T-helper 1 cell treated with Interleukin-12 subunit alpha and Interleukin-12 subunit beta and Interleukin-4 antibody, amounts not matched to agents 30 ng/mL and 1 ng/mL, for 36 hours (primary cell): ENCODE data around the gene STEAP2. TPM values are rescaled to one million over a fixed set of nuclear protein-coding genes. Genes with fewer than 3 reads are reported as not detected.
"Not testable (repeated sequence)": the region's sequence is repeated elsewhere in the genome, so short reads cannot be mapped to it uniquely, and the experiment has no call there.

Experiments
- intact Hi-C: fragments of 100-400 bp; cut with micrococcal nuclease; formaldehyde crosslinking; loops from one replicate; pipeline ENCODE4 v1.15.1; 2024
- total RNA-seq: library from RNA; stranded (reverse); gene quantifications from 2 replicates; pipeline ENCODE4 v1.2.3, GENCODE V29; 2022

The STEAP2 gene
- total RNA-seq = 0.07 TPM in 1 of 2 replicates, not detected in the other

DNA sequence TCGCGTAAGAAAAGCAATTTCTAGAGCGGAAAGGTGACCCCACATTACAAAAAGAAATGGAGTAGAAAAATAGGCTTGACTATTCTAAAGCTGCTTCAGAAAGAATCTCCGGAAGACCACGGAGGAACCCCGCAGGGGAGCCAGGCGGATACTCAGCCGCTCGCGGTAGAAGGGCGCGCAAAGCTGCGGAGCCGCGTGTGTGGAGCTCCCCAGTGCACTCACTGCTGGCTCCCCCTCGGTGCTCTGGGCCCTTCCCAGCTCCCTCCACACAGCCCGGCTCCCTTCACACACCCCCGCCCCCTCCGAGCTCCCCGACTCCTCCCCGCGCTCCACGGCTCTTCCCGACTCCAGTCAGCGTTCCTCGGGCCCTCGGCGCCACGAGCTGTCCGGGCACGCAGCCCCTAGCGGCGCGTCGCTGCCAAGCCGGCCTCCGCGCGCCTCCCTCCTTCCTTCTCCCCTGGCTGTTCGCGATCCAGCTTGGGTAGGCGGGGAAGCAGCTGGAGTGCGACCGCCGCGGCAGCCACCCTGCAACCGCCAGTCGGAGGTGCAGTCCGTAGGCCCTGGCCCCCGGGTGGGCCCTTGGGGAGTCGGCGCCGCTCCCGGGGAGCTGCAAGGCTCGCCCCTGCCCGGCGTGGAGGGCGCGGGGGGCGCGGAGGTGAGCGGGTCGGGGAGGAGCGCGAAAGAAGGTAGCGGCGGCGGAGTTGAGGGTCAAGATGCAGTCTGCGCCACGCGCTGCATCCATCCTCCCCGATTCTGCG, at the start of gene STEAP2:
STEAP2 (plus strand) TSS at position 350 of the 758 bp plus-strand sequence. CDS start 13,343 bp downstream, outside the sequence.
- intact Hi-C loops = loop anchor here (1.0 kb wide), 1 partner anchor 57 kb away; the partner anchor contains the start of gene STEAP1

DNA sequence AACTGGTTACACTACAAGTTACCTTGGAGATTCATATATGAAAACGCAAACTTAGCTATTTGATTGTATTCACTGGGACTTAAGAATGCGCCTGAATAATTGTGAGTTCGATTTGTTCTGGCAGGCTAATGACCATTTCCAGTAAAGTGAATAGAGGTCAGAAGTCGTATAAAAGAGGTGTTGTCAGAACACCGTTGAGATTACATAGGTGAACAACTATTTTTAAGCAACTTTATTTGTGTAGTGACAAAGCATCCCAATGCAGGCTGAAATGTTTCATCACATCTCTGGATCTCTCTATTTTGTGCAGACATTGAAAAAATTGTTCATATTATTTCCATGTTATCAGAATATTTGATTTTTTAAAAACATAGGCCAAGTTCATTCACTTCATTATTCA, 48.0 kb upstream of the STEAP2 start:
- intact Hi-C loops = no loop called here

- intact Hi-C loops = no loop called here
These were observed 45.8 kb upstream of the STEAP2 start for GRCh38 chr7:90165724-90166123.

- intact Hi-C loops = no loop called here
These were observed 45.4 kb upstream of the STEAP2 start for GRCh38 chr7:90166153-90166552.

GRCh38 chr7:90167361-90167760, 44.2 kb upstream of the STEAP2 start:
- intact Hi-C loops = no loop called here

- intact Hi-C loops = no loop called here
These were observed 41.6 kb upstream of the STEAP2 start for GRCh38 chr7:90169891-90170290.

DNA sequence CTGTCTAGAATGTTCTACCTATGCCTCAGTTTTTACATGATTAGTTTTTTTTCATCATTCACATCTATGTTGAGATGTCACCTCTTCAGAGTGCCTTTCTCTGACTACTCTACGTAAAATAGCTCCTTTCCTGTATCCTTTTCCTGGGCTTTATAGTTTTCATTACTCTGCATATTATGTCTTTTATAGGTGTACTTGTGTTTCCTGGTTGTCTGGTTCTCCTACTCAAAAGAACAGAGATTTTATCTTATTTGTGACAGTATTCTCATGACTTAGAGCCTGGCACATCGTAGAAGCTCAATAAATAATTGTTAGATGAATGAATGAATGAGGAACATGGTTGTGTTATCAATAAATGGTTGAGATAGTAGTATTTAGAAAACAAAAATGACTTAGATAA, 39.4 kb upstream of the STEAP2 start:
- intact Hi-C loops = no loop called here

GRCh38 chr7:90172624-90173023, 38.9 kb upstream of the STEAP2 start:
- intact Hi-C loops = no loop called here

- intact Hi-C loops = no loop called here
These were observed 38.3 kb upstream of the STEAP2 start for GRCh38 chr7:90173127-90173844.

DNA sequence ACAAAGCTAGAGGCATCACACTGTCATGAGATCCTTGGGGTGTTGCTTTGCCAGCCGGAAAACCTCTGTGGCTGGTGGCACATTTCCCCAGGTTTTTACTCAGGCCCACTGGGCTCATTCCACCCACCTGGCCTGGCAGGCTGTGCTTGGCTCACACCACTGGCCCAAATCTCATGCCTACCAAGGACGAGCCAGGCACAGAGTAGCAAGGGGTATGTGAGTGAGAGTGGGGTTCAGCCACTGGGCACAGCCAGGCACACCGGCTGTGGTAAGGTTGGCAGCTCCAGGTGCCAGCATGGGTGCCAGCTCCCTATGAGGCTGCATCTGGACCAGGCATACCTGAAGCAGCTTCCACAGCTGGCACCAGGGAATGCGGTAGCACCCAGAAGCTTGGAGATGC, 35.9 kb upstream of the STEAP2 start:
- intact Hi-C loops = no loop called here

DNA sequence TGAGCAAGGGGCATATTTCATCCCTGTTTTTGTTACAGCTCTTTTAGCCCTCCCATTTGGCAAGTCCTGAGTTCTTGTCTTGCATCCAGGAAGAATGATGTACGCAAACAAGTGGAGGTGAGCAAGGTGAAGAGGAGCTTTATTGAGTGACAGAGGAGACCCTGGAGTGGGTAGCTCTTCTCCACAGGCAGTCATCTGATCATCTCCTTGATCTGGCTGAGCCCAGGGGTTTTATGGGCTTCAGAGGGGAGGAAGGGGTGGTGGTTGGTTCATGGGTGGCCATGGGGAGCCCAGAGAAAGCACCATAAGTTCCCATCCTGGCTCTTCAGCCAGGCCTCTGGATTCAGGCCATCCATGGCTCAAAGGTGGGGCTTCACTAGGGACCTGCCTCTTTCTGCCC, 35.3 kb upstream of the STEAP2 start:
- intact Hi-C loops = no loop called here

GRCh38 chr7:90178166-90178565, 33.4 kb upstream of the STEAP2 start:
- intact Hi-C loops = no loop called here

- intact Hi-C loops = loop anchor here (1.0 kb wide), 2 partner anchors 66 to 168 kb away; partner anchors contain the start of gene GTPBP10
These were observed 32.8 kb upstream of the STEAP2 start for GRCh38 chr7:90178679-90179278.

DNA sequence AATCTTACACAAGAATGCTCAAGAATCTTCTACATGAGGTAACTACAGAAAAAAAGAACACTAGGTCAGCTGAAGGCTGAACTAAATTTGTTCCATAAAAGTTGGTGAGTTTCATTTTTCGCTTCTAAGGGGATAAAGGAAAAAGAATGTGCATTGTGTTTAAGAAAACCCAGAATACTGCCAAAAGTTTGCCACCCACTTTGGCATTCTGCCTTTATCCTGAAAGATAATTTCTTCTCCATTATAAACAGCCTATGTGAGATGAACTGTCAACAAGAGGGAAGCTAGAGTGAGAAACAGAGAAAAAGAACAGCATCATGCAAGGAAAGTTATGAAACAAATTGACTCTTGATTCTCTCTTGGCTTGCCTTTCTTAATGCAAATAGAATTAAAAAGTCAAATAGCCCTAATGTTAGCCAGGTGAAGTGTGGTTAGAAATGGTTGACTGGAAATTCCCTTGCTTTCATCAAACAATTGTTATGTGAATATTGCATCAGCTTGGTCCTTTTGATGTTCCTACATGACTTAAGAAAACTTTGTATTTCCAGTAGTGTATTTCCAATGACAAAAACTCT, 31.4 kb upstream of the STEAP2 start:
- intact Hi-C loops = no loop called here

DNA sequence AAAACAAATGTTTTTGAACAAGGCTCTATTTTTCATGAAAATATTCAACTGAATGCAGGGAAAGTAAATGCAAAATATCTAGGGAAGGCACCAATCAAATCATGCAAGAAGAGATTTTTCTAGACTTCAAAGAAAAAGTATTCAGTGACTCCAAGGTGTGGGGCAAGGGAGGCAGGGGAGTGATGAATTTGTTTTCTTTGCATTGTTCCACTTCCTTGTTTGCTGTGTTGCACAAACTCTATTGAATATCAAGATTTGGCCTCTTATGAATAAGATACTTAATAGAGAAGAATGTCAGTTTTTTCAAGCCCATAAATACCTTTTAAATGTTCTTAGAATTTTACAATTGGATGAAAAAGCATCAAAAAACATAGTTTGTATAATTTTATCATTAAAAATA, 30.9 kb upstream of the STEAP2 start:
- intact Hi-C loops = no loop called here

- intact Hi-C loops = no loop called here
These were observed 30.1 kb upstream of the STEAP2 start for GRCh38 chr7:90181485-90181884.

DNA sequence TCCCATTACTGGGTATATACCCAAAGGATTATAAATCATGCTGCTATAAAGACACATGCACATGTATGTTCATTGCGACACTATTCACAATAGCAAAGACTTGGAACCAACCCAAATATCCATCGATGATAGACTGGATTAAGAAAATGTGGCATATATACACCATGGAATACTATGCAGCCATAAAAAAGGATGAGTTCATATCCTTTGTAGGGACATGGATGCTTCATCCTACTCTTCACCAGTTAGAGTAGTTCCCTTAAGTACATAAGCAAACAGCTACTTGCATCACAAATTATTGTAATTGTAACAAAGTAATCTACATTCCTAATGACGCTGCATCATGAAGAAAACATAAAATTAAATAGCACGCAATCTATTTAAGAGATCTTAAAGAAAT, 25.2 kb upstream of the STEAP2 start:
- intact Hi-C loops = not testable (repeated sequence)

- intact Hi-C loops = no loop called here
These were observed 24.0 kb upstream of the STEAP2 start for GRCh38 chr7:90187507-90188050.

DNA sequence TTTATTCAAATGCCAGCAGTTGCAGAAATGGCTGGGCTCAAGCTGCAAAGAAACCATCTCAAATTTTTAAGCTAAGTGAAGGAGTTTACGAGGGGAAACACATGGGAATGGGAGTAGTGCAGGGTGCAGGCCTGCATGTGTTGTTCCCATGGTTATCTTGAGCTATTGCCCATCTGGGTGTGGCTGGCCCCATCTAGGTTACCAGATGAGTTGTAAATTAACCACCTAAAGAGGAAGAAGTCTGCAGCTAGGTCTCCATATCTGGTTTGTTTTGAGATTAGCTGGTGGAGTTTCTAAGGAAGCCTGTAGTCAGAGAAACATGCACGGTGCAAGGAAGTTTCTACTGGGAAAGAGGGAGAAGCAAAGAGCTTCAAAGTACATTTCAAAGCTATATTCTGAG, 23.3 kb upstream of the STEAP2 start:
- intact Hi-C loops = no loop called here

DNA sequence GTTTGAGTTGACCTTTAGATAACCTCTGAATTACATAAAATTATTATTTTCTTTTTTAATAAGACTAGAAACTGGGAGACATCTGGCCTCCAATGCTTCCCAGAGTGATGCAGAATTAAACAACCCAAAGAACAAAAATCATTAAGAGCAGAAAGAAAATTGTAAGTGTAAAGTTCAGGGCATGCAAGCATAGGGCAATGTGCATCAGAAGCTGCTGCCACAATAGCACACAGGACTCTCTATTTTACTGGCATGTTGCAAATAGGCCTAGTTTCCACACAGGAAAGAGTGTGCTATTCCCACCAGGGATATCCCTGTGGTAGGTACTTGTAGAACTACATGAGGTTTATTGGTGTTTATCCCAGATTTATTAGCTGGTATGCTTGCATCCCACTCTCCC, 20.5 kb upstream of the STEAP2 start:
- intact Hi-C loops = no loop called here

- intact Hi-C loops = no loop called here
These were observed 19.9 kb upstream of the STEAP2 start for GRCh38 chr7:90191648-90192047.
